Activated effector memory CD4-positive, alpha-beta T cell treated with Interleukin-2 at 50 U/mL for 16 hours (primary cell): Measurements from ENCODE around the gene INKA2.

Source experiments
- DNase-seq: peaks from one replicate; pipeline ENCODE4 v3.0.0-alpha.2; 2020

The INKA2 gene

DNA sequence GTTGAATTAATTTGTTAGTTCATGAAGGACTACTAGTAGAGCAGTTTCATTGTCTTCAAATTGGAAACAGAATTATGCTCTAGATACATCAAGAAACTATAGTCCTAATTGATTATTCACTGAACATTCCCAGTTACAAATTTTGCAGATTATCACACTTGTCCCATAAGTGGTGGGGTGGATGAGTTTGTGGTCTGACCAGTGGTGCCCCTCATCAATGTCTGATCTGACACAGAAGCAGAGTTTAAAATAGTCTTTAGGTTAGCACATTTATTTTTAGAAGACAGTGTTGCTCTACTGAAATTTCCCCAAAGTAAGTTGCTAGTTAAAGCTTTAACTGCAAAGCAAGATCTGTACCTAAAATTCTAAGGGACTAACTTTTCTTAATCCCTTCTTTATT is 42.9 kb downstream of the INKA2 start:
- DNase-seq, result no peak

- DNase-seq, result no peak
Observed at GRCh38 chr1:111695801-111696200, 43.4 kb downstream of the INKA2 start.

DNA sequence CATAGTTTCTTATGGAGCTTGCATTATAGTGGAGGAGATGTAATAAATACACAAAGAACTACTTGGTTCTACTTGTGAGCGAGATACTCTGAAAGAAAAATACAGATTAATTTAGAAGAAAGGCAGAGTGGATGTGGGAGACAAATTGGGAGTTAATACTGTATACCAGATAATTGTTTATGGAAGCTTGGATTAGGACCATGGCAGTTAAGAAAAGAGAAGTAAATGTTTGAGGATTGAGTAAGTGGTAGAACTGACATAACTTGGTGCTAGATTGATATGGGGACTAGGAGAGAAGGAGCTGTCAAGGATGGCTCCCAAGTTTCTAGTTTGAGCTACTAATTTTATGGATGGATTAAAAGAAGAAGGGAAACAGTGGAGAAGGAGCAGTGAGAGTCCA is 47.3 kb downstream of the INKA2 start:
- no peak for DNase-seq

DNA sequence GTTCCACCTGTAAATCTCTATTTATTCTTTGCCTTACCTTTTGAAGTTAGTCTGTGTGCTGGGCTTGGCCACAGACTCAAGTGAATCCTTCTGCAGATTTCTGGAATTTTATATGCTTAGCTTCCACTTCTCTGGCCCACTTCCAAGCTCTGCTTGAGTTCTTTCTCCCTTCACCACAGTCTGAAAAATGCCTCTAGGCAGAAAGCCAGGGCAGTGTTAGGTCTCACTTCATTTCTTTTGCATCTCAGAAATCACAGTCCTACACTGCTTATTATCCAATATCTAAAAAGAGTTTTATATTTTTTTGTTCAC is 48.9 kb downstream of the INKA2 start:
- DNase-seq, result no peak
